Fibroblast of skin of back (primary cell): ENCODE measurements around the gene KLHL29.
"Not testable (repeated sequence)": the region's sequence is repeated elsewhere in the genome, so short reads cannot be mapped to it uniquely, and the experiment has no call there.

Source experiments
- DNase-seq: peaks from one replicate; pipeline ENCODE4 v3.0.0-alpha.2; 2013

Gene KLHL29

GRCh38 chr2:23703037-23703582 lies 318.1 kb downstream of the KLHL29 start:
- no peak for DNase-seq

DNA sequence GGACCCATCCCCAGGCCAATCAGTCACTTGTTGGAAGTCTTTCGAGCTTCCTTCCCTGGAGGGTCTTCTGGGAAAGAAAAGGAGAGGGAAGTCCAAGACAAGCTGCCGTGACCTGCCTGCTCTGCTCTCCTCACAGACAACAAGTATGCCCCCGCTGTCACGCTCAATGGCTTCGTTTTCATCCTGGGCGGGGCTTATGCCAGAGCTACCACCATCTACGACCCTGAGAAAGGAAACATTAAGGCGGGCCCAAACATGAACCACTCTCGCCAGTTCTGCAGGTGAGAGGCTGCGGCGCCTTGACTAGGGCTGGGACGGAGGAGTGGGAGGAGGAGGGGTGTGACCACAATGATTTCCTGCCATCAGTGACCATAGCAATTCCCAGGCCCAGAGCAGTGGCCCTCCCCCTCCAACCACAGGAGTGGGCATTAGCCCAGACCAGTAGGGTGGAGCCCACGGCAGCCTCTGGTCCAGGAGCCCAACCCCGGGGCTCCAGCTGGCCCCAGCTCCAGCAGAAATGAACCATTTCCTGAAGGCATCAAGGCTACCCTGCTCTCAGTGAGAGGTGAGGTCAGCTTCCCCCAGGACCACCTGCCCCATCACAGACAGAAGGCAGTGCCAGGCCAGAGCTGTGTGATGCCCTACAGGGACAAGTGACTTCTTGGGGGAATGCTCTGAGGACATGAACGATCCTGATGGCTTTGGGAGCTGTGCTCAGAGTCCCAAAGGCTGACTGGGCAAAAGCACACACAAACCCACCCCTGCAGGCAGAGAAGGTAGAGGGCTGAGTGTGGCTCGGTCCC lies 318.8 kb downstream of the KLHL29 start:
- DNase-seq, result no peak

DNA sequence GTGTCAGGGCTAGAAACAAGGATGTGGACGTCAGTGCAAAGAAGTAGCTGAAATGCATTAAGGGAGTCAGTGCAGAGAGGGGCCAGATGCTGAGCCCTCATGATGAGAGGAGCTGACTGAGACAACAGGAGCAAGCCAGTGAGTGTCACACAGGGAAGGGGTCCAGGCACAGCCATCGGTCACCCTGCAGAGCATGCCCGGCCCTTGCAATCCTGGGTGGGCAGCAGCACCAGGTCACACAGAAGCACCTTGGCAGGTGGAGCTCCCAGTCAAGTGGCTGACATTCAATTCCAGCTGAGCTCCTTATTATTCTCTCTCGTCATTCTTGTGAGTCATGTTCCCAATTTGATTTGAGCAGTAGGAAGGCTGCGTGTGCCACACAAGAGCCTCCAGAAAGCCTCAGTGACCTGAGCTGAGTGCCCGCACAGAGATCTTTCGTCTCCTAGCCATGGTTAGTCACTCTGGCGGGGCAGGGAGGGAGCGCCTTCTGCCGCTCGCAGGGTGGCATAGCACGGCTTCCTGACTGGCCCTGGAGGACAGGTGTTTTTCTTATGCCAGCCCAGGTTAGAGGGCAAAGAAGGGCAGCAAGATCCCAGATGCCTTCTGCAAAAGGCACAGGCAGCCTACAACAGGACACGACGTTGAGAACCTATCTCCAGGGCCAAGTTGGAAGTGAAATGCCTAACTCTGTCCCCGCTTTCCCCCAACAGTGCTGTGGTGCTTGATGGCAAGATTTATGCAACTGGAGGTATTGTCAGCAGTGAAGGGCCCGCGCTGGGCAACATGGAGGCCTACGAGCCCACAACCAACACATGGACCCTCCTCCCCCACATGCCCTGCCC lies 321.0 kb downstream of the KLHL29 start:
- no peak for DNase-seq

DNA sequence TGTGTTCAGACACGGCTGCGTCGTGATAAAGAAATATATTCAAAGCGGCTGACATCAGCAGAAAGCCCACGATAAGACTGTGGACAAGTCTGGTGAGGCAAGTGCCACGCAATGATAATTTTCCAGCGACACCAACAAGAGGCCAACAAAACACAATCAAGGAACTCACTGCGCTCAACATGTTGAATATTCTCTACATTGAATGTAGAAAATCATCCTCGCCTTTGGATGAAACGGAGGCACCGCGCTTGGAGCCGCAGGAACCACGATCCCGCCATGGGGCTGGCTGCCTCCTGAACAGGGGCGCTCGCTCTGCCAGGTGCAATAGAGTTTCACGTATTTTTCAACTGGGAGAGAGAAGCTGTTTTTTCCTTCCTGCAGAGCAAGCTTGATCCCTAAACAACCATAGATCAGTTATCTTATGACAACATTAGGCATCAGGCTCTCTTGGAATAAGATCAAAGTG lies 321.7 kb downstream of the KLHL29 start:
- no peak for DNase-seq

DNA sequence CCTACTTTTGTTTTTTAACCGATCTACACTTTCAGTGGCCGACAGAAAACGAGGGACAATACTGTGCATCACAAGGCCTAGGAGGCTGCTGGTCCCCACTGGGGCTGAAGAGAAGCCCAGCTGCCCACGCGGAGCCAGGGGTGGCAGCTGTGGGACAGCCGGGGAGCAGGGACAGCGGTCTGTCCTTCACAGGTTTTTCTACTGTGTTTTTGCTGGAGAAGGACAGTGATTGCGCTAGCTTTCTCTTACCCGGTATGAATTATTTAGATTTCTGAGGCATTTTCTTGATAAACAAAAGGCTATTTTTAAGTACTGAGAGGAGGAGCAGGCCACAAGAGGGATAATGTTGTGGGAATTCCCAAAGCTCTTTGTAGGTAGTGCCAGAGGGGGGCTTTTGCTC lies 322.1 kb downstream of the KLHL29 start:
- DNase-seq, result no peak

GRCh38 chr2:23708771-23709170 lies 323.8 kb downstream of the KLHL29 start:
- DNase-seq, result no peak

GRCh38 chr2:23709311-23709710 lies 324.3 kb downstream of the KLHL29 start:
- DNase-seq, result no peak

GRCh38 chr2:23711979-23712755 lies 327.2 kb downstream of the KLHL29 start:
- DNase-seq, result peak; percentile 82

DNA sequence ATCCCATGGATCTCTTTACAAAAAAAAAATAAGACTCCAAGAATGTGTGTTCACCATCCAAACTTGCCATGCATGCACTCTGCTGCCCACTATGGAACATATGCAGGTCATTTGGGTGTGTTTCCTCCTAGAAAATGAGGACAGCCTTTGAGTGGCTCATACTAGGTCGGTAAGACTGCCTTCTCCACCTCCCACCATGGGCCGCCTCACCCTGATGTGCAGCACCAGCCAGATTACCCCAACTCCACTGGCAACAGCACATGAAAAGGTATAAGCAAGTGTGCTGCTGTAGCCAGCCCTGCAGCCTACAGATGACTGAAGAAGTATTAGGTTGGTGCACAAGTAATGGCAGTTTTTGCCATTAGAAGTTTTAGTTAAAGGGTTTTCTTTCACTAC lies 327.8 kb downstream of the KLHL29 start:
- DNase-seq, result no peak

- DNase-seq, result no peak
Observed at GRCh38 chr2:23713351-23713750, 328.4 kb downstream of the KLHL29 start.

DNA sequence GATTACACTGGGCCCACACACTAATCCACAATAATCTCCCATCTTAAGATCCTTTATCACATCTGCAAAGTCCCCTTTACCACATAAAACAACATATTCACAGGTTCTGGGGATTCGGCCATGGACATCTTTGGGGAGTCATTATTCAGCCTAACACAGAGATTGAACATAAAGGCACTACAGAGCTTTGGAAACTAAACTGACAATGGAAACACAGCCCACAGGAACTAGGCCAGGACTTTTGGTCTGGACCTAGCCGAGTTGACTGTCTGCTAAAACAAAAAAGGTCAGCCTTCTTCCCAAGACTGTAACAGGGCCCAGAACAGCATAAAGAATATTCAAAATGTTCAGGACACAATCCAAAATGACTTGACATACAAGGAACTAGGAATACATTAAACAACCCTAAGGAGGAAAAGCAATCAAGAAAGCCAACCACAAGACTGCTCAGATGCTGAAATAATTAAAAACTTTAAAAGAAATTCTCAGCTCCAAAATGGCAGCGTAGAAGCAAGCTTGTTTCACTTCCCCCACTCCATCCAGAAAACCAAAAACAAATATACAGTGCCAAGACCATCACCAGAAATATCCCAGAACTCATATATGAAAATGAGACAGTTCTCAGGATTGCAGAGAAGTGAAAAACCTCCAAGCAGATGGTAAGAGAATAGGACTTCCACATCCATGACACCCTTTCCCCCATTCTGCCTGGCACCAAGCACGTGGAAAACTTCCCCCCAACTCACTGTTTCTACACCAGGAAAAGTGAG lies 334.1 kb downstream of the KLHL29 start:
- DNase-seq, result no peak

GRCh38 chr2:23719716-23720115 lies 334.7 kb downstream of the KLHL29 start:
- DNase-seq, result no peak

DNA sequence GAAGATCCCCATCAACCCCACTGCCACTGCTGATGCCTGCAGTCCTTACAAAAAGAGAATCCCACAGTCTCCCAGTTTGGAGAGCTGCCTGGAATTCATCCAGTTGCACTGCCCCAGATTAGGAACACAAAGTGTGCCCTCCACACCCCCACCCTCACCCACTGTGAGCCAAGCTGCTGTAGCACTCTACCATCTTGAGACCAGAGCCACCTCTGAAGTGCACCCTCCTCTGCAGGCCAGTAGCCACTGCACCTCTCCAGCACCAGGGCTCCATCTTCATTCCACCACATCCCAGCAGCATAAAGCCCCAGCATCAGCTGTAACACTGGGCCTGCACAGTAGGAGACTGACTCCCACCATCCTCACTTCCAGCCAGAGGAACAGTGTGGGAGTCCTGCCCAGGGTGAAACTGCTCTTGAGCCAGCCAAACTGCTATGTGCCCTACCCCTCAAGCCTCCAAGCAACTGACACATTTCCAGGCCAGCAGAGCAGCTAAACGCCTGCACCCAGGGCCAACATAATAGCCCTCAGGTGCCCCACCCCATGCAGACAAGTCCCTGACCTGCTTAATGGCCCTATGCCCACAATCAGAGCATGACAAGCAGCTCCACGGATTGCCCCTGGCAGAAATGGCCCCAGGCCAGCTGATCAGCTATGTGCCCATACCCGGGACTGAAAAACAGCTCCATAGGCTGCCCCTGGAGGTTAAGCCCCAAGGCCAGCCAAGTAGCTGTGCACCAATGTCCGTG lies 335.9 kb downstream of the KLHL29 start:
- DNase-seq, result no peak

DNA sequence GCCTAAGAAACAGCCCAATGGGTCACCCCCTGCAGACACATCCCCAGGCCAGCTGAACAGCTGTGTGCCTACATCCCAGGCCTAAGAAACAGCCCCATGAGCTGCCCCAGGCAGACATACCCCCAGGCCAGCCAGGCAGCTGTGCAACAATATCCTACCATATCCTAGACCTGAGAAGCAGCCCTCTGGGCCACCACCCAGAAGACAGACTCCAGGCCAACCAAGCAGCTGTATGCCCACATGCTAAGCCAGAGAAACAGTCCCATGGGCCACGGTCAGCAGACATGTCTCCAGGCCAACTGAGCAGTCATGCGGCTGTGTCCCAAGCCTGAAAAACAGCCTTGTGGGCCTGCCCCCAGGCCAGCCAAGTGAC lies 336.5 kb downstream of the KLHL29 start:
- no peak for DNase-seq

GRCh38 chr2:23722255-23722654 lies 337.3 kb downstream of the KLHL29 start:
- no peak for DNase-seq

- not testable (repeated sequence) for DNase-seq
Observed at GRCh38 chr2:23723029-23723428, 338.1 kb downstream of the KLHL29 start.

- no peak for DNase-seq
Observed at GRCh38 chr2:23734416-23734815, 349.4 kb downstream of the KLHL29 start.

DNA sequence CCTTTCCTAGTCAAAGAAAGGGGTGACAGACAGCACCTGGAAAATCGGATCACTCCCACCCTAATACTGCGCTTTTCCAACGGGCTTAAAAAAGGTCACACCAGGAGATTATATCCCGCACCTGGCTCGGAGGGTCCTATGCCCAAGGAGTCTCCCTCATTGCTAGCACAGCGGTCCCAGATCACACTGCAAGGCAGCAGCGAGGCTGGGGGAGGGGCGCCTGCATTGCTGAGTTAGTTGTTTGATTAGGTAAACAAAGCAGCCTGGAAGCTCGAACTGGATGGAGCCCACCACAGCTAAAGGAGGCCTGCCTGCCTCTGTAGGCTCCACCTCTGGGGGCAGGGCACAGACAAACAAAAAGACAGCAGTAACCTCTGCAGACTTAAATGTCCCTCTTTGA lies 351.8 kb downstream of the KLHL29 start:
- not testable (repeated sequence) for DNase-seq

- no peak for DNase-seq
Observed at GRCh38 chr2:23745068-23745725, 360.2 kb downstream of the KLHL29 start.

- peak; percentile 35 for DNase-seq
Observed at GRCh38 chr2:23745726-23746105, 360.7 kb downstream of the KLHL29 start.
